ENCODE measurements around the gene OSBPL8. TPM values are rescaled to one million over a fixed set of nuclear protein-coding genes. Genes with fewer than 3 reads are reported as not detected.
A peak's percentile ranks its signal among the peaks of the same experiment; 100 is the strongest.
"Not testable (repeated sequence)": the region's sequence is repeated elsewhere in the genome, so short reads cannot be mapped to it uniquely, and the experiment has no call there.

Gene OSBPL8
- polyA plus RNA-seq, 1 donor from 2014 or later = 98.4 TPM

DNA sequence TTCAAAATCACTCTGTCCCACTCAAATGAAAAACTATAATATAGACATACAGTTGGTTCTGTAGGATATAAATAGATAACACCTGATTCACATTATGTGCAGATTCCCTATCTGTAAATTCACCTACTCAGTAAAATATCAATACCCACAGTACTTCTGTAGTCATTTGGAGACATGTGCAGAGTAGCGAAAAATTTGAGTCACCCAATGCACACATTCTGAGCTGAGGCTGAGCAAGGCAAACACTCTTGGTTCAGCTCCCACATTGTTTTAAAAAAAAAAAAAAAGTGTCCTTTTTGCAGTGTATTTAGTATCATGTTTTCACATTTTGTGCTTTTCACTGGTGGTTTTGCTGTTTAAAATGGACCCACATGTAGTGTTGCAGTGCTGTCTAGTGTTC is 184.1 kb downstream of the OSBPL8 start:
- peaks cover 18% of the 10 kb centered on the region for H3K36me3 Mint-ChIP-seq
- no peak overlapping the region for H3K27ac Mint-ChIP-seq
- no peaks in the 10 kb centered on the region for H3K27me3 Mint-ChIP-seq
- H3K4me1 Mint-ChIP-seq = no peaks in the 10 kb centered on the region
- H3K9me3 Mint-ChIP-seq = peaks cover 0 to 4% (median 2%) of the 10 kb centered on the region in 3 donors
- H3K4me3 Mint-ChIP-seq = no peak overlapping the region

DNA sequence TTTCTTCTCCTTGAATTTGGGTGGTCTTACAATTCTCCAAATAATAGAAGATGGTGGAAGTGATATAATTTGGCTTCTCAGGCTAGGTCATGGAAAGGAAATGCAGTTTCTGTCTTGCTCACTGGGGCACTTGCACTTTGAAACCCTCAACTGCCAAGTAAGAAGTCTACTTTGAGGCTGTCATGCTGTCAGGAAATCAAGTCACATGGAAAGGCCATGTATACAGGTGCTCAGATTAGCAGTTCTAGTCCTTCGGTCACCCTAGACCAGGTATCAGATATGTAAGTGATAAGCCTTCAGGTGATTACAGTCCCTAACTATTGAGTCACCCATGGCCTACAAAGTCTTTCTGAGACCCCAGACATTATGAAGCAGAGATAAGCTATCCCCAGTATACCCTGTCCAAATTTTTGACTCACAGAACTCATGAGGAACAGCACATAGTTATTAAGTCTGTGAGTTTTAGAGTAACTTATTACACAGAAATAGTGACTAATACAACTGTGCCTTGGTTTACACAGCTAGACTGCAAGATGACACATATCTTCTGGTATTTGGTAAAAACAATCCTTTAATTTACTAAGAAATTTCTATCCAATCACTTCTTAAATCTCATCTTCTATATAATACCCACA is 185.1 kb downstream of the OSBPL8 start:
- H3K27ac Mint-ChIP-seq = no peak overlapping the region

DNA sequence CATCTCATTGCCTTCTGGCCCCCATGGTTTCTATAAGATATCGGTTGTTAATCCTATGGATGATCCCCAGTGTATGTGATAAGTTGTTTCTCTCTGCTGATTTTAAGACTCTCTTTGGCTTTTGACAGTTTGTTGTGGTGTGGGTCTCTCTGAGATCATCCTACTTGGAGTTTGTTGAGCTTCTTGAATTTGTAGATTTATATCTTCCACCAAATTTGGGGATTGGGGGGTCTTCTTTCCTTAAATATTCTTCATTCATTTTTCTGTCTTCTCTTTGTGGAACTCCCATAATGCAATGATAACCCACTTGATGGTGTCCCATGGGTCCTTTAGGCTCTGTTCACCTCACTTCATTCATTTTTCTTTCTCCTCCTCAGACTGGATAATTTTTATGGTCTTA is 191.3 kb downstream of the OSBPL8 start:
- Mint-ChIP-seq H3K36me3 (peaks cover 30% of the 10 kb centered on the region), H3K4me3 (no peak overlapping the region), H3K4me1 (peaks cover 0 to 2% (median 0%) of the 10 kb centered on the region in 3 donors), H3K27ac (peak overlapping the region in 1 of 3 donors; percentile 27), H3K27me3 (no peaks in the 10 kb centered on the region), H3K9me3 (peaks cover 0 to 11% (median 0%) of the 10 kb centered on the region in 3 donors)

More for the DNA sequence above, 185.1 kb downstream of the OSBPL8 start:
- Mint-ChIP-seq H3K4me3 (no peak overlapping the region), H3K27me3 (no peaks in the 10 kb centered on the region), H3K9me3 (peaks cover 0 to 4% (median 2%) of the 10 kb centered on the region in 3 donors), H3K36me3 (peaks cover 17% of the 10 kb centered on the region), H3K4me1 (no peaks in the 10 kb centered on the region)

DNA sequence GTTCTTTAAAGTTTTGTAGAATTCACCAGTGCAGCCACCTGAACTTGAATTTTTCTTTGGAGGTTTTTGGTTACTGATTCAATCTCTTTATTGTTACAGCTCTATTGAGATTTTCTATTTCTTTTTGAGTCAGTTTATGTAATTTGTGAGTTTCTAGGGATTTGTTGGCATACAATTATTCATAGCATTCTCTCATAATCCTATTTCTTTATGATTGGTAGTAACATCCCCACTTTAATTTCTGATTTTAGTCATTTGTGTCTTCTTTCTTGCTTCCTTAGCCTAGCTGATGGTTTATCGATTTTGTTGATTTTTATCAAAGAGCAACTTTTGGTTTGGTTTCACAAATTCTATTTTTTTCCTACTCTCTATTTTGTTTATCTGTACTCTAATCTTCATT is 193.4 kb downstream of the OSBPL8 start:
- Mint-ChIP-seq H3K27ac (no peak overlapping the region), H3K27me3 (no peaks in the 10 kb centered on the region), H3K4me1 (peaks cover 0 to 4% (median 0%) of the 10 kb centered on the region in 3 donors), H3K9me3 (peaks cover 0 to 11% (median 0%) of the 10 kb centered on the region in 3 donors), H3K4me3 (no peak overlapping the region), H3K36me3 (peaks cover 30% of the 10 kb centered on the region)

DNA sequence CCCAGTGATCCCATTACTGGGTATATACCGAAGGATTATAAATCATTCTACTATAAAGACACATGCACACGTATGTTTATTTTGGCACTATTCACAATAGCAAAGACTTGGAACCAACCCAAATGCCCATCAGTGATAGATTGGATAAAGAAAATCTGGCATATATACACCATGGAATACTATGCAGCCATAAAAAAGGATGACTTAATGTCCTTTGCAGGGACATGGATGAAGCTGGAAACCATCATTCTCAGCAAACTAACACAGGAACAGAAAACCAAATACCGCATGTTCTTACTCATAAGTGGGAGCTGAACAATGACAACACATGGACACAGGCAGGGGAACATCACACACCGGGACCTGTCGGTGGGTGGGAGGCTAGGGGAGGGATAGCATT is 195.4 kb downstream of the OSBPL8 start:
- not testable (repeated sequence) for H3K27ac Mint-ChIP-seq, H3K4me1 Mint-ChIP-seq, H3K27me3 Mint-ChIP-seq, H3K4me3 Mint-ChIP-seq
- H3K9me3 Mint-ChIP-seq = peaks cover 0 to 11% (median 0%) of the 10 kb centered on the region in 3 donors
- H3K36me3 Mint-ChIP-seq = peaks cover 30% of the 10 kb centered on the region

DNA sequence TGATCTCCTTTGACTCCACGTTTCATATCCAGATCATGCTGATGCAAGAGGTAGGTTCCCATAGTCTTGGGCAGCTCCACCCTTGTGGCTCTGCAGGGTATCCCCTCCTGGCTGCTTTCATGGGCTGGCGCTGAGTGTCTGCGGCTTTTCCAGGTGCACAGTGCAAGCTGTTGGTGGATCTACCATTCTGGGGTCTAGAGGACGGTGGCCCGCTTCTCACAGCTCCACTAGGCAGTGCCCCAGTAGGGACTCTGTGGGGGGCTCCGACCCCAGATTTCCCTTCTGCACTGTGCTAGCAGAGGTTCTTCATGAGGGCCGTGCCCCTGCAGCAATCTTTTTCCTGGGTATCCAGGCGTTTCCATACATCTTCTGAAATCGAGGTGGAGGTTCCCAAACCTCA is 199.3 kb downstream of the OSBPL8 start:
- Mint-ChIP-seq H3K36me3 (peaks cover 19% of the 10 kb centered on the region), H3K9me3 (peaks cover 0 to 6% (median 0%) of the 10 kb centered on the region in 3 donors), H3K4me1 (peaks cover 0 to 3% (median 0%) of the 10 kb centered on the region in 3 donors), H3K27me3 (no peaks in the 10 kb centered on the region), H3K27ac (no peak overlapping the region), H3K4me3 (no peak overlapping the region)

DNA sequence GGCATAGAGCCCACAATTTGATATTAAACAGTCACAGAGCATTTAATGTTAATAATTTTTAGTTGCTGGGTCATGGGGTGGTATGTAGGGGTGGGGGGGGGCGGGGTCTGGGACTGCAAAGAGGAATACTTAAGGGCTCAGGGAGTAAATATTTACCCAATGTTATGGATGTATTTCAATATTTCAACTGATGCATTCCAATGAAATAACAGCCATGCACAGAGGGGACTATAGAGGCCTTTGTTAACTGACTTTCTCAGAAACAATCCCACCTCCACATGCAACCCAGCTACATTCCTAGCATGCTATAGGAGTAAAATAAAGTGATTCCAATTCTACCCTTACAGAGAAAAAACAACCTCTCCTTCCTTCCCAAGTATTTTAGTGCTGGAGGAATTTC is 203.5 kb downstream of the OSBPL8 start:
- Mint-ChIP-seq H3K4me3 (no peak overlapping the region), H3K36me3 (peaks cover 12% of the 10 kb centered on the region), H3K27ac (no peak overlapping the region), H3K4me1 (no peaks in the 10 kb centered on the region), H3K9me3 (no peaks in the 10 kb centered on the region), H3K27me3 (no peaks in the 10 kb centered on the region)

DNA sequence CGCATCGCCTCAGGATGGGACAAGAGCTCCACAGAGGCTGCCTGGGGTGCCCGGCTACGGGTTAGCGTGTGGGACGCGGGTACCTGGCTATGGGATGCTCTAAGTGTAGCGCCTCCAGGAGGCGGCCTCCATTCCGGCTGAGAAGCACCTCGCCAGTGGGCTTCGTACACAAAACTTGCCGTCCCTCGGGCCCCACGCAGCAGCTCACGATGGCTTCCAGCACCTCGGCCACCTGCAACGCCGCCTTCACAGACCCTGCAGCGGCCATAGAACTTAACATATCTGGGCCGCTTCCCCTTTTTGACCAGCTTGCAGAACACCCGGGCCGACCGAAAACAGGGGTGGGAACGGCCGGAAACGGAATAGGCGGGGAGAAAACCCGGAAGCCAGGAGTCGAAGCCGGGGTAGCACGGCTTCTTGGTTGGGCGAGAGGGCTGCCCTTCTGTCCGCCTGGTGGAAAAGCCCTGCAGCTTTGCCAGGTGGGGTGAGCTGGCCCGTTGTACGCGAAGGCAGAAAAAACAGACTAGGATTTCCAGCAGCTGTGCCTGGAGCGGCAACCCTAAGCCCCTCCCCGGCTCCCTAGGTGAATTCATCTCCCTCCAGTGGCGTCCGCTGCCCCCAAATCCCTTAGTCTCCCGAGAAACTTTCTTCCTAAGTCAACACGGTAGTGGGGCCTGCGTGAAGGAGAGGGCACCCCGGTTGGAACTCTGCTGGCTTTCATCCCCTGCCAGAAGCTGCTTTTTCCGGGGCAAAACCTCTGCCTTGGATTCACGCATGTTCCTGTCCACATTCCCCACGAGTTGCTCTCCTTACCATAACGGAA is 211.3 kb downstream of the OSBPL8 start, which contains the start of gene BBS10:
TSS of gene BBS10 (minus strand) at position 337 of the 823 bp plus-strand sequence. CDS start at position 280, 57 bp downstream.
- Mint-ChIP-seq H3K36me3 (peaks cover 1% of the 10 kb centered on the region), H3K4me3 (peak within 1 kb of the TSS; percentile 86 to 94 (median 94)), H3K4me1 (peaks cover 18 to 29% (median 22%) of the 10 kb centered on the region in 3 donors), H3K9me3 (no peaks in the 10 kb centered on the region), H3K27ac (peak within 1 kb of the TSS; percentile 65 to 94 (median 93)), H3K27me3 (no peaks in the 10 kb centered on the region)

DNA sequence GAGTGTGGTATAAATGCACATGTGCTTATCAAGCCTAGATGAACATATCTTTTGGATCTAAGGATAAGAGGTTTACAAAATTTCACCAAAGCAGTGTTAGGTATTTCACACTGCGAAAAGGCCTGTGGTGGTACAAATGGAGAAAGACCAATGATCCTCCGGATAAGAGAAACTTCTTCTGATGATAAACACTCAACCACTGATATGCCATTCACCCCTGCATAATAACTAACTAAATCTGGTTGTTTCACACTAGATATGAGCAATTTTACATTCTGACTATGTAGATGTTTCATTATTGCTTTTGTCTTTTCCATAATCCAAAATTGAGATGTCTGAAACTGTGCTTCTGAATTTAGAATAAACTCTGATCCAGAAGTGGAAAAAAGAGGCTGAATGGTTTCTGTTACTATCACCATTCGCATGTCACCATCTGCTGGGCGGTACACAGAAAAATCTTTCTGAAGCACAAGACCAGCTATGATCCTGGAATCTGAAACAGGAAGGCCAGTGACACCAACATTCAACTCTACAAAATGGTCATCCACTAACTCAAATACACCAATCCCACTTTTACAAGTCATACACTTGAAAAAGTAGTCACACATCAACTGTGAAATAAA is 212.7 kb downstream of the OSBPL8 start:
- Mint-ChIP-seq H3K4me3 (peak overlapping the region; percentile 86 to 94 (median 94)), H3K27me3 (no peaks in the 10 kb centered on the region), H3K27ac (peak overlapping the region; percentile 50 to 94 (median 65)), H3K4me1 (peaks cover 18 to 29% (median 22%) of the 10 kb centered on the region in 3 donors), H3K36me3 (peaks cover 1% of the 10 kb centered on the region), H3K9me3 (no peaks in the 10 kb centered on the region)

DNA sequence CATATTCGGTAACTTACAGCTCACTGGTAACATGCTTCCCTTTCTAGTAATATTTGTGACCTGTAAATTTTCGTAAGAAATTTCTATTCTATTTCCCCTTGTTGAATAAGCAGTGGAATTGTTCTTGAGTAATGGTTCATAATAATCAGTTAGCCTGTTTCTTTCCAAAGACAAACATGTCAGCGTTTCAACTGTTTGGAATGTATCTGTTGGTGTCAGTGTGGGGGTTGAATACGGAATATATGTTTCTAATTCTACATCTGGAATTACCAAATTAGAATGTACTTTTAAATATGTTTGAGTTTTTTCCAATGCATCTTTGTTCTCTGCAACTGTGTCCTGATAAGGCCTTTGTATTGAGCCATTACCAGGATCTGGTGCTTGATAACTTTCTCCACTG is 213.3 kb downstream of the OSBPL8 start:
- Mint-ChIP-seq H3K9me3 (no peaks in the 10 kb centered on the region), H3K27ac (peak overlapping the region in 1 of 3 donors; percentile 41), H3K4me3 (peak overlapping the region in 1 of 4 donors; percentile 86), H3K4me1 (peaks cover 18 to 29% (median 22%) of the 10 kb centered on the region in 3 donors), H3K27me3 (no peaks in the 10 kb centered on the region), H3K36me3 (peaks cover 3% of the 10 kb centered on the region)

DNA sequence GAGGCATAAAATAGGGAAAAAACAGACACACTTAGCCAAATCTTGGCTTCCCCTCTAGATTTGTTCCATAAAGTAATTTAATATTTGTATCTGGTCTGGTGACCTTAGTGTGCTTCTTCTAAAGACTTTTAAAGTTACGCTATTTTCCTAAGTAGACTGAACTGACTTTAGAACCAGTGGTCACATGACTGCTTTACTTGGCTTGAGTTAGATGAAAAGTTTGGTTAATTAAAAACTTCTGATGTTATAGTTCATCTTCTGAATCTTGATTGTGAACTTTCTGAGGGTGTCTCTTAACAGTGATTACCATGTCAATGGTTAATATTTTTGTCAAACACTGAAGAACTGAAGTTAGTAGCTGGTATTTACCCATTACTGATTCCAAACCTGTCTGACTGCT is 214.0 kb downstream of the OSBPL8 start:
- H3K4me3 Mint-ChIP-seq = peak overlapping the region in 1 of 4 donors; percentile 86

DNA sequence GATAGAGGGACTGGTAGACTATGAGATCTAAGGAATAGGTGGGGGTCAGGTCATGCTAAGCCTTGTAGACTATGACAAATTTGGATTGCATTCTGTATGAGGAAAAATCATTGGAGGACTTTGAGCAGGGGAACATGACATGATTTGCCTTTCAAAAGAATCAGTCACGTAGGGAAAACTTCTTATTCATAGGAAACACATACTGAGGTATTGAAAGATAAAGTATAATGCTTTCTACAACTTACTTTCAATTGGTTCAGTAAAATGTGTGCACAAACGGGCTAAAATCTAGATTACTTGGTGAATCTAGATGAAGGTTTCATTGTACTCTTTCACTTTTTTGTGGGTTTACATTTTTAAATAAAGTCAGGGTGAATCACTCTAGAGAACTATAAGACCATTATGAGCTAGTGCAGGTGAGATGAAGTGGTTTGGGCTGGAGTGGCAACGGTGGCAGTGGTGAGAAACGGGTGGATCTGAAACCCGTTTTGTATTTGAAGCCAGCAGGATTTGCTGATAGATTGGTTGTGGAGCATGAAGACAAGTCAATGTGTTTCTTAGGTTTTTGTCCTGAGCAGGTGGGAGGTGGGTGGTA is 218.0 kb downstream of the OSBPL8 start:
- H3K27ac Mint-ChIP-seq = no peak overlapping the region
- H3K9me3 Mint-ChIP-seq = no peaks in the 10 kb centered on the region
- H3K4me1 Mint-ChIP-seq = peaks cover 1 to 11% (median 11%) of the 10 kb centered on the region in 3 donors
- H3K27me3 Mint-ChIP-seq = no peaks in the 10 kb centered on the region
- no peak overlapping the region for H3K4me3 Mint-ChIP-seq
- peaks cover 9% of the 10 kb centered on the region for H3K36me3 Mint-ChIP-seq

More for the DNA sequence above, 214.0 kb downstream of the OSBPL8 start:
- peak overlapping the region in 1 of 3 donors; percentile 41 for H3K27ac Mint-ChIP-seq
- H3K27me3 Mint-ChIP-seq = no peaks in the 10 kb centered on the region
- peaks cover 3% of the 10 kb centered on the region for H3K36me3 Mint-ChIP-seq
- no peaks in the 10 kb centered on the region for H3K9me3 Mint-ChIP-seq
- H3K4me1 Mint-ChIP-seq = peaks cover 18 to 29% (median 22%) of the 10 kb centered on the region in 3 donors

DNA sequence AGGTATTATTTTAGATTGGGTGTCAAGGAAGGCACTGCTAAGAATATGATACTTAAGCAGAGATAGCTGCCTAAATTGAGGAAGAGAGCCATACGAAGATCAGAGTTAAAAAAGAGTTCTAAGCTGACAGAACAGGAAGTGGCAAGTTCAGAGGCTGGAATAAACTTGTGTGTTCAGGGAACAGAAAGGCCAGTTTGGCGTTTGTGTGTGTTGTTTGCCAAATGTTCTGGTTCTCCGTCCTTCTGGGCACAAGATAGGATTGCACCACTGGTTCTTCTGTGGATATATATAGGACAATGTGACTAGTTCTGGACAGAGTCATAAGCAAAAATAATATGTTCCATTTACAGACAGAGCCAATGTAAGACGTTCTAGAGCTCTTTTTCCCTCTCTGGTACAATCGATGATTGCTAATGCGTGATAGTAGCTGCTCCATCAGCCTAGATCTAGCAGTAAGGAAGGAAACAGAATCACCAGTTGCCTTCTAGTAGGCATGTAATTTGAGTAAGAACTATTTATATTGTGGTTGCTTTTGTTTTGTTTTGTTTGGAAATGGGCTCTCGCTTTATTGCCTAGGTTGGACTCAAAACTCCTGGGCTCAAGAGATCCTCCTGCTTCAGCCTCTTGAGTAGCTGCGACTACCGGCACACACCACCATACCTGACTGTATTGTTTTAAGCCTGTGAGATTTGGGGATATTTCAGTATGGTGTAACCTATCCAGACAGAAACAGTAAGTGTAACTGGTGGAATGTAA is 218.7 kb downstream of the OSBPL8 start:
- Mint-ChIP-seq H3K9me3 (no peaks in the 10 kb centered on the region), H3K36me3 (peaks cover 8% of the 10 kb centered on the region), H3K27me3 (no peaks in the 10 kb centered on the region), H3K27ac (no peak overlapping the region), H3K4me1 (peaks cover 0 to 8% (median 4%) of the 10 kb centered on the region in 3 donors), H3K4me3 (no peak overlapping the region)

DNA sequence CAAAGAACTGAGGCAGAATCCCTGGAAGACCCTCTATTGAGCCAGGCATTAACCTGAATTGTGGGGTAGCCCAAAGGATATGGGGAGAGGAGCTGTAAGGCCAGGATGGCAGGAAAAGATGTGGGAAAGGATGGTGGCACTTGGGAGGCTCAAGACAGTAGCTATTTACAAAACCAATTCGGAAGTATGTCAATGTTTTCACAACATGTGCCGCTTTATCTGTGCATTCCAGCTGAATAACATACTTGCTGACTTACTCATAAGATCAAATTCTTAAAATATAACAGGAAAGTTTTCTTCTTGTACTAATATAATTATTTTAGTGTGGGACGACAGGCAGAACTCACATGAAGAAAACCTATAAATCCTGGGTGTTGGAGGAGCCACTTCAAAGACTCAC is 222.0 kb downstream of the OSBPL8 start:
- H3K4me3 Mint-ChIP-seq = no peak overlapping the region
- H3K9me3 Mint-ChIP-seq = no peaks in the 10 kb centered on the region
- H3K27me3 Mint-ChIP-seq = peaks cover 4% of the 10 kb centered on the region
- H3K36me3 Mint-ChIP-seq = peaks cover 8% of the 10 kb centered on the region
- no peaks in the 10 kb centered on the region for H3K4me1 Mint-ChIP-seq
- H3K27ac Mint-ChIP-seq = no peak overlapping the region

All from IgD-negative memory B cell (primary cell).